H9 (cell line): Measurements from ENCODE around the gene CALML4. TPM values are rescaled to one million over a fixed set of nuclear protein-coding genes. Genes with fewer than 3 reads are reported as not detected.

ENCODE experiments used
- DNase-seq: peaks from one replicate; pipeline ENCODE4 v3.0.0-alpha.2; 2017
- H2AFZ ChIP-seq: one replicate; pipeline ENCODE4 v1.6.1; 2013; ENCODE audit warnings: mild to moderate bottlenecking, low read length, control low read depth, moderate library complexity
- H2AK5ac ChIP-seq: 2 replicates; pipeline ENCODE4 v1.6.1; 2013; ENCODE audit warnings: low read length, control low read depth, mixed read lengths; ENCODE audit not compliant: insufficient read length
- H2BK120ac ChIP-seq: one replicate; pipeline ENCODE4 v1.6.1; 2013; ENCODE audit warnings: low read depth, mild to moderate bottlenecking, low read length, control low read depth, inconsistent platforms; ENCODE audit not compliant: poor library complexity, severe bottlenecking
- H2BK12ac ChIP-seq: 2 replicates; pipeline ENCODE4 v1.6.1; 2013; ENCODE audit warnings: low read length, control low read depth, mixed read lengths, low read depth; ENCODE audit not compliant: insufficient read length
- H2BK15ac ChIP-seq: 2 replicates; pipeline ENCODE4 v1.6.1; 2013; ENCODE audit warnings: low read depth, low read length, control low read depth
- H2BK20ac ChIP-seq: one replicate; pipeline ENCODE4 v1.6.1; 2013; ENCODE audit warnings: low read depth, mild to moderate bottlenecking, low read length, control low read depth, inconsistent platforms; ENCODE audit not compliant: poor library complexity, severe bottlenecking
- H2BK5ac ChIP-seq: 2 replicates; pipeline ENCODE4 v1.6.1; 2013; ENCODE audit warnings: low read length, control low read depth, mixed read lengths; ENCODE audit not compliant: insufficient read length
- H3K14ac ChIP-seq: 2 replicates; pipeline ENCODE4 v1.6.1; 2013; ENCODE audit warnings: low read length, control low read depth; ENCODE audit not compliant: insufficient read depth
- H3K18ac ChIP-seq: 2 replicates; pipeline ENCODE4 v1.6.1; 2013; ENCODE audit warnings: low read depth, mild to moderate bottlenecking, mixed read lengths, low read length, control low read depth; ENCODE audit not compliant: insufficient read length
- H3K23ac ChIP-seq: 2 replicates; pipeline ENCODE4 v1.6.1; 2013; ENCODE audit warnings: low read length, control low read depth, mixed read lengths, low read depth; ENCODE audit not compliant: insufficient read length
- H3K23me2 ChIP-seq: 2 replicates; pipeline ENCODE4 v1.6.1; 2013; ENCODE audit warnings: low read depth, mild to moderate bottlenecking, mixed read lengths, low read length, control low read depth; ENCODE audit not compliant: insufficient read length, poor library complexity, severe bottlenecking
- H3K27ac ChIP-seq: 2 replicates; pipeline ENCODE4 v1.5.1; 2013; ENCODE audit warnings: low read length, control low read depth, mixed read lengths, low read depth; ENCODE audit not compliant: insufficient read length
- H3K27me3 ChIP-seq: 2 replicates; pipeline ENCODE4 v1.6.1; 2013; ENCODE audit warnings: low read length, control low read depth, inconsistent platforms; ENCODE audit not compliant: insufficient read depth
- H3K4ac ChIP-seq: 2 replicates; pipeline ENCODE4 v1.6.1; 2013; ENCODE audit warnings: low read depth, mild to moderate bottlenecking, control low read depth, inconsistent platforms, low read length, moderate library complexity
- H3K4me1 ChIP-seq: 2 replicates; pipeline ENCODE4 v1.6.1; 2013; ENCODE audit warnings: low read length, control low read depth, inconsistent platforms; ENCODE audit not compliant: insufficient read depth
- H3K4me2 ChIP-seq: 2 replicates; pipeline ENCODE4 v1.6.1; 2013; ENCODE audit warnings: low read length, control low read depth, mixed read lengths; ENCODE audit not compliant: insufficient read length, insufficient read depth
- H3K56ac ChIP-seq: 2 replicates; pipeline ENCODE4 v1.6.1; 2013; ENCODE audit warnings: low read depth, mild to moderate bottlenecking, mixed read lengths, low read length, control low read depth; ENCODE audit not compliant: insufficient read length
- H3K79me1 ChIP-seq: 2 replicates; pipeline ENCODE4 v1.6.1; 2013; ENCODE audit warnings: low read depth, mild to moderate bottlenecking, moderate library complexity, low read length, control low read depth, inconsistent platforms; ENCODE audit not compliant: insufficient read depth, poor library complexity, severe bottlenecking
- H3K79me2 ChIP-seq: 2 replicates; pipeline ENCODE4 v1.6.1; 2013; ENCODE audit warnings: low read length, control low read depth, inconsistent platforms; ENCODE audit not compliant: insufficient read depth
- H3K9ac ChIP-seq: 2 replicates; pipeline ENCODE4 v1.6.1; 2013; ENCODE audit warnings: low read length, control low read depth, mixed read lengths; ENCODE audit not compliant: insufficient read length; ENCODE audit errors: extremely low read depth
- H3K9me3 ChIP-seq: one replicate; pipeline ENCODE4 v1.6.1; 2013; ENCODE audit warnings: low read depth, low read length, inconsistent platforms; ENCODE audit not compliant: control insufficient read depth
- H3T11ph ChIP-seq: one replicate; pipeline ENCODE4 v1.6.1; 2013; ENCODE audit warnings: mild to moderate bottlenecking, low read length, control low read depth, inconsistent platforms
- H4K20me1 ChIP-seq: one replicate; pipeline ENCODE4 v1.6.1; 2013; ENCODE audit not compliant: control insufficient read depth, insufficient read length, insufficient read depth
- H4K5ac ChIP-seq: 2 replicates; pipeline ENCODE4 v1.6.1; 2013; ENCODE audit warnings: low read depth, mild to moderate bottlenecking, mixed read lengths, low read length, control low read depth; ENCODE audit not compliant: insufficient read length
- H4K8ac ChIP-seq: replicated peaks from 2 replicates; pipeline ENCODE4 v1.6.1; 2013; ENCODE audit warnings: low read length, control low read depth, mixed read lengths, low read depth; ENCODE audit not compliant: insufficient read length
- H4K91ac ChIP-seq: 2 replicates; pipeline ENCODE4 v1.6.1; 2013; ENCODE audit warnings: low read depth, mild to moderate bottlenecking, moderate library complexity, mixed read lengths, low read length, control low read depth; ENCODE audit not compliant: insufficient read length
- H3K27ac Mint-ChIP-seq, 3 experiments: 2 replicates in 2 of 3; 3 replicates in 1 of 3; pipeline ENCODE4 v1.8.0; 2020 to 2021; ENCODE audit warnings: mixed read lengths in 3 of 3, mild to moderate bottlenecking in 1 of 3, moderate library complexity in 1 of 3
- H3K27me3 Mint-ChIP-seq: 2 replicates; pipeline ENCODE4 v1.8.0; 2021; ENCODE audit warnings: low read depth, mild to moderate bottlenecking, moderate library complexity, mixed read lengths
- H3K36me3 Mint-ChIP-seq, 3 experiments: 2 replicates in 2 of 3; 3 replicates in 1 of 3; pipeline ENCODE4 v1.8.0; 2020 to 2021; ENCODE audit warnings: low read depth in 3 of 3, mixed read lengths in 3 of 3; ENCODE audit not compliant: insufficient read depth in 1 of 3
- H3K4me1 Mint-ChIP-seq, 2 experiments: 2 replicates each; pipeline ENCODE4 v1.8.0; 2020; ENCODE audit warnings: mixed read lengths in 2 of 2
- H3K4me3 Mint-ChIP-seq, 2 experiments: 2 replicates in 1 of 2; 3 replicates in 1 of 2; pipeline ENCODE4 v1.8.0; 2020 to 2021; ENCODE audit warnings: mild to moderate bottlenecking in 2 of 2, mixed read lengths in 2 of 2, moderate library complexity in 1 of 2
- H3K9me3 Mint-ChIP-seq, 2 experiments: 2 replicates in 1 of 2; 3 replicates in 1 of 2; pipeline ENCODE4 v1.8.0; 2020; ENCODE audit warnings: mild to moderate bottlenecking in 2 of 2, mixed read lengths in 2 of 2, moderate library complexity in 1 of 2
- CTCF ChIP-seq: fragments of 200-600 bp; sonication (generic); conservative IDR thresholded peaks from 3 replicates; pipeline ENCODE4 v1.8.0; 2021; ENCODE audit warnings: antibody characterized with exemption, mild to moderate bottlenecking
- WGBS: extraction: QIAGEN DNeasy Blood & Tissue Kit; methylation state at CpG from one replicate; pipeline ENCODE4 v1.1.7; 2013; ENCODE audit warnings: missing lambda C conversion rate, low lambda C conversion rate, mixed read lengths; ENCODE audit not compliant: insufficient read length; ENCODE audit errors: extremely low coverage; 5-methylcytosine and 5-hydroxymethylcytosine counted together
- total RNA-seq: library from RNA; stranded (reverse); gene quantifications from 2 replicates; pipeline ENCODE4 v1.2.1, GENCODE V29; 2021

Gene CALML4
- total RNA-seq, 1 experiment from 2014 or later = 11.8 TPM

GRCh38 chr15:68201879-68202261 is 3.3 kb downstream of the CALML4 start:
- H3T11ph ChIP-seq = no peak overlapping the region
- H2AFZ ChIP-seq = no peak overlapping the region
- Mint-ChIP-seq H3K27me3 (no peaks in the 10 kb centered on the region; the same call in none of the 2 replicates), H3K4me3 (no peak overlapping the region; a peak in 1 of 5 replicates), H3K27ac (peak overlapping the region; percentile 26 to 87 (median 28); a peak in 5 of 7 replicates), H3K4me1 (peaks cover 38 to 53% of the 10 kb centered on the region in 2 experiments), H3K36me3 (peaks cover 0 to 13% (median 4%) of the 10 kb centered on the region in 3 experiments; a peak in 5 of 7 replicates), H3K9me3 (no peaks in the 10 kb centered on the region)
- no peak overlapping the region for H2AK5ac ChIP-seq
- no peak for DNase-seq
- H3K4ac ChIP-seq = no peak overlapping the region
- no peak overlapping the region for H4K8ac ChIP-seq
- no peaks in the 10 kb centered on the region for H4K20me1 ChIP-seq
- H3K18ac ChIP-seq = no peak overlapping the region
- peaks cover 10% of the 10 kb centered on the region for H3K4me1 ChIP-seq
- no peaks in the 10 kb centered on the region for H3K79me2 ChIP-seq
- no peak for TF ChIP-seq CTCF
- no peak overlapping the region for H2BK5ac ChIP-seq
- H2BK120ac ChIP-seq = no peak overlapping the region
- H3K56ac ChIP-seq = no peak overlapping the region
- H3K9ac ChIP-seq = no peak overlapping the region
- H2BK12ac ChIP-seq = no peak overlapping the region
- no CpG with 5 or more reads among the region's 3 CpGs for WGBS
- no peak overlapping the region for H3K23ac ChIP-seq
- H4K5ac ChIP-seq = no peak overlapping the region
- H2BK15ac ChIP-seq = no peak overlapping the region
- no peak overlapping the region for H2BK20ac ChIP-seq
- H3K79me1 ChIP-seq = no peaks in the 10 kb centered on the region
- no peaks in the 10 kb centered on the region for H3K9me3 ChIP-seq
- no peaks in the 10 kb centered on the region for H3K23me2 ChIP-seq
- H3K27ac ChIP-seq = no peak overlapping the region
- no peak overlapping the region; the same call in 1 of the 2 replicates for H3K14ac ChIP-seq
- no peak overlapping the region for H3K4me2 ChIP-seq
- H3K27me3 ChIP-seq = no peaks in the 10 kb centered on the region
- no peak overlapping the region for H4K91ac ChIP-seq
